NCI-H226 (cell line): Measurements from ENCODE around the gene ELFN2.
"Not testable (repeated sequence)": the region's sequence is repeated elsewhere in the genome, so short reads cannot be mapped to it uniquely, and the experiment has no call there.

Source experiments
- DNase-seq: peaks from one replicate; pipeline ENCODE4 v3.0.0-alpha.2; 2015

The ELFN2 gene

DNA sequence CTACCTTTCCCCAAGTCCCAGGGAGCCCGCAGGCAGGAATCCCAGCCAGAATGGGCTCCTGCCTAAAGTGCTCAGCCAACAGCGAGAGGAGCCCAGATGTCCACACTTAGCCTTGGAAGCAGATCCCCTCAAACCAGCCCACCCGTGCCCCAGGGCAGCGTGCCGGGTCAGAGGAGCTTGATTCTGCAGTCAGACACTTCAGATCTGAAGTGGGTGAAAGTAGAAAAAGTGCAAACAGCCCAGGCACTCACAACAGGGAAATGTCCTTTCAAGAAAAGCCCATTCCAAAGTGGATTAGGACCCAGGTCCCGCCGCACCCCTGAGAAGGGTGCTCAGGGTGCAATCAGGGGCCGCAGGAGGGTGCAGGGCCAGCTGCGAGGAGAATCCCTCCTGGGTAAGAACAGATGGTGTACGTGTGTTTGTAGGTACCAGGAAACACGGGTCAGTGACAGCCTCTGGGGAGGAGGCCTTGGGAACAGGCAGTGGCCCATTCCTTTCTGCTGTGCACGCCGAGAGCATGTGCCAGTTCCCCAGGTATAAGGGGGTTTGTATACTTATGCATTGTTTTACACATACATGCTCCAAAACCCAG, 17.7 kb downstream of the ELFN2 start:
- no peak for DNase-seq

DNA sequence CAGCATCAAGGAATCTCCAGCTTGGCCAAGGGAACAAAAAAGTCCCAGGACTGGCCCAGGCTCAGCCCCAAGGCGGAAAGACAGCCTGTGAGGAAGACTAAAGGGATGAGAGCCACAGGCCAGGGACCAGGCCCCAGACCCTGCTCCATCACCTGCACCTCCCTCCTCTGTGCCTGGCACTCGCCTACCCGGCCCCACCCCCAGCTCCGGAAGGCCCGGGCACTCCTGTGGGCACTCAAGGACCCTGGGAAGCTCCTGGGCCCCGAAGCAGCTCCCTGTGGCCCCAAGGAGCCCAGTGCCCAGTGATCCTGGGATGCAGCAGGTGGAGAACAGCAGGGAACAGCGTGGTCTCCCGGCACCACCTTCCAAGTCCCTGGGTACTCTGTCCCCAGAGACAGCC, 18.2 kb downstream of the ELFN2 start:
- DNase-seq, result no peak

DNA sequence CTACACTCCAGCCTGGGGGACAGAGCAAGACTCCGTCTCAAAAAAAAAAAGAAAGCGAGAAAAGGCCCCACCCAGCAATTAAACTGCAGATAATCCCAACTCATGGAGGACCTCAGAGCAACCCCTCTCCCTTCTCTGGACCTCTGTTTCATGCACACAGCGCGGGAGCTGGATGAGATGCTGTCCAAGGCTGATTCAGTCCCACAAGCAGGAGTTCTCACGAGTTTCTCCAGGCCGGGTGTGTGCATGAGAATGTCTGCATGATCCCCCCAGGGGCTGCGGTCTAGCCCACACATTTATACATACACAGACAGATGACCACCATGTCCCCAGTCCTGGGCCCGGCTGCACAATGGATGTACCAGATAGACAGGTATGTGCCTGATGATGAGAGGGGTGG, 19.4 kb downstream of the ELFN2 start:
- no peak for DNase-seq

DNA sequence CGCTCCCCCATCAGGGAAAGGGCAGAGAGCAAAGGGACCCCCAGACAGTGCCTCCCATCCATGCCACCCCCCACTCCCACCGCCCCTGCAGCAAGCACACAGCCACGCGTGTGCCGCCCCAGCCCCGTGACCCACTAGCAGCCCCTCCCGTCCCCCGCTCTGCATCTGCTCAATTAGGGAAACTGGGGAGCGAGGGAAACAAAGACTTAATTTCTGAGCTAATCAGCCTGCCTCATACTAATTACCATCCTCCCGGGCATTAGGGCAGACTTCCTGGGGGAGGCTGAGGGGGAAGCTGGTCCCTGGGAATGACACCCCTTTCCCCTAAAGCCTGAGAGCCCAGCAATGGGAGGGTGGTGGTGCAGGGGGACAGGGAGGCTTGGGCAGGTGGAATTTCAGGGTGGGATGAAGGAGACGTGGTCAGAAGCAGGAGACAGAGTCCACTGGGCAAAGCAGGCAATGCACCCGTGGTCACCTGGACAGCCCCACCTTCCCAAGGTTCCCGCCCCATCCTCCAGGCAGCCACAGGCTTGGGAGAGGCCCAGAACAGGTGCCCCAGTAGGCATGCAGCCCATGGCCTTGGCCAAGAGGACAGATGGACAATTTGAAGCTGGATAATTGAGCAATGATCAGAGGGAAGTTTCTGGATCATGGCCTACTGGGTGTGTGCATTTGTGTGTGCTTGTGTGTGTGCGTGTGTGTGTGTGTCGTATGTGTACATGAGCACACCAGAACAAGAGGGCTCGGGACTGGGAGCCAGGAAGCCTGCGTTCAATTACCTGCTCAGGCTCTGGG, 20.6 kb downstream of the ELFN2 start:
- no peak for DNase-seq

DNA sequence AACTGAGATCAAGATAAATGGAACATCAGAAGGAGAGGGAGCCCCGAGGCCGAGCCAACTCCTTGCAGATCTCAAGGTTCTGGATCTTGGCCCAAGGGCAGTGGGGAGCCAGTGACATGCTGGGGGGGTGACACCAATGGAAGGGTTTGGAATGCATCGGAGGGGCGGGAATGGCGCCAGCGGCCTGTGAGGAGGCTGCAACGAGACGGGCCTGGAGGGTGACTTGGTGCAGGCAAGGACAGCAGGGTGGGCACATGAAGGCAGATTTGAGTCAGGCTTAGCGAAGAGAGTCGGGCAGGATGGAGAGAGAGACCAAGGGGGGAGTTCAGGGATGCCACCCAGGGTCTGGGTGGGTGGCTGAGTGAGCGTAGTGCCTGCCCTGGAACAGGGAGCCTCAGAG, 23.2 kb downstream of the ELFN2 start:
- no peak for DNase-seq

DNA sequence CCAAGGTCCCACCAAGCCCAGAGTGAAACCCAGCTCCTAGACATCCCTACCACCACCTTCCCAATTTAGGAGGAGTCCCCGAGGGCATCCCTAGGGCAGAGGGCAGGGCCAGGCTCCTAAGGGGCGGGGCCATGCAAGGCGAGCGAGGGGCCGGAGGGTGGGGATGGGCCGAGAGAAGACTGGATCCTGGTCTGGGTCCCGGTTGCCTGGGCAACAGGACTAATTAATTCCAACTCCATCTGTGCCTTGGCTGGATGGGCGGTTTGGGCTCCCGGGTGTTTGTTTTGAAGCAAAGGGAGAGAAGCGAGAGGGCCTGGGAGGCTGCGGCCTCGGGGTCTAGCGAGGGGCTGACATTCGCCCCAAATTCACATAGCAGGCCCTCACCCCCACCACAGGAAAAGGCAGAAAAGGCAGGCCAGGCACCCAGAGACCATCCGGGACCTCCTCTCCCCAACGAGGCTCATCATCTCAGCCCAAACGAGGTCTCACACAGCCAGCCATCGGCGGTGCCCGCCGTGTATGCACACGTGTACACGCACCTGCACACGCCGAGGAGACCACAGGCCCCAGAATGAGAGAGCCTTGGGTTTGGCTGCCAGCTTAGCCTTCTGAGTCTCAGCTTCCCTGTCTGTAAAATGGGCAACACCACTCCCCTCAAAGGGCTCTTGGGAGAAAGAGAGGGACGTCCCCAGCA, 23.9 kb downstream of the ELFN2 start:
- DNase-seq, result no peak

DNA sequence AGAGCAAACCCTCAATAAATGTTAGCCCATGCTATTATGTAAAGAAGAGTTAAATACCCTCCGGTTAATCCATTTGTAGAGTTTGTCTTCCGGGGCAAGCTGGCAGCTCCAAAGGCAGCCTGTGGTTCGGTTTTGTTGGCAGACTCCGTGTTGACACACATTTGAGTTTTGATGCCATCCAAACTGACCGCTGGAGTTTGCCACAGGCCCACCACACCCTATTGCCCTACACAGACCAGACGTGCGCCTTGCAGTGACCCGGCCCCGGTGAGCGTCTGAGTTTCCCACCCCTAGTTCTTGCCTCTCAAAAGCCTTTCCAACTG, 25.1 kb downstream of the ELFN2 start:
- no peak for DNase-seq

DNA sequence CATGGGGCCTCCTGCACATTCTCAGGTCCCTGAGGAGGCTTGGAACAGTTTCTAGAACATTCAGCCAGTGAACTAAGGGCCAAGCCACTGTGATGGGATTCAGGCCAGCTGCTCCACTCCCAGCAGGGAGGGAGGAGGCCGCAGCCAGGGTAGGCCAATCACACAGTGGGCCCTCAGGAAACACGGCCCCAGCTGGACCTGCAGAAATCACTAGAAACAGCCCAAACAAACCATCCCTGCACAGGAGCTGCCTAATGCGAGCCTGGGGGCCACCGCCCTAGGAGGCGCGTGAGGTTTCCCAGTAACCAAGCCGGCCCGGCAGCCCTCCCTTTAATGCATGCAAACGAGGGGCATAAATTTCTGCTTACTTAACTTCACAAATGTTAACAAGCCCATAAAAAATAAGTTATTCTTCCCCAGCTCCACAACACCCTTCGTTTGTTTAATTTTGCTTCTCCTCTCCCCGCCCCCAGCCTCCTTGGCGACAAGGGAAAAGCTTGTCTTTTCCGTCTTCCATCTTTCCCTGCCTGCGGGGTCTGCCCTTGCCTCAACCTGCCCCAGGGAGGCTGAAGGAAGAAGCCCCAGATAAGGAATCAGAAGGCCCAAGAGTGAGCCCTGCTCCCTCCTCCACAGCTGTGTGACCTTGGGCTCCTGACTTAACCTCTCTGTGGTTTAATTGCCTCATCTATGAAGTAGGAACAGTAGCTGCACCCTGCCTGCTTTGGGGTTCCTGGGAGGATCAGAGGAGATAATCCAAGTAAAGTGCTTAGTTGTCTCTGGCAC, 25.7 kb downstream of the ELFN2 start:
- DNase-seq, result no peak

DNA sequence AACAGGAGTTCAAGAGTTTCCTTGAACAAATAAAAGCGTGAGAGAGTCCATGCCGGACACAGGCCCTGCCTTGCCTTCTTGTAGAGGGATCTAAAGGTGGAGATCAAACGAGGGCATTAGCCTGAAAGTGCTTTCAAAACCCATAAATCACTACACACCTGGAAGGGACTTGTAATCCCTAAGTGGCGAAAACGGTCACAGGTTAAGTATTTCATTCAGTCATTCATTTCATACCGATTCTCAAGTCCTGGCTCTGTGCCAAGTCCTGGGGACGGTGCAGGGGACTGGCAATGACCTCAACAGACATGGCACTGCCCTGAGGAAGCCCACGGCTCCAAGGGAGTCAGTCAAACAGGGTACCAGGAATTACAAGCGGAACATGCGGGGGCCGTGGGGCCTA, 26.6 kb downstream of the ELFN2 start:
- no peak for DNase-seq

DNA sequence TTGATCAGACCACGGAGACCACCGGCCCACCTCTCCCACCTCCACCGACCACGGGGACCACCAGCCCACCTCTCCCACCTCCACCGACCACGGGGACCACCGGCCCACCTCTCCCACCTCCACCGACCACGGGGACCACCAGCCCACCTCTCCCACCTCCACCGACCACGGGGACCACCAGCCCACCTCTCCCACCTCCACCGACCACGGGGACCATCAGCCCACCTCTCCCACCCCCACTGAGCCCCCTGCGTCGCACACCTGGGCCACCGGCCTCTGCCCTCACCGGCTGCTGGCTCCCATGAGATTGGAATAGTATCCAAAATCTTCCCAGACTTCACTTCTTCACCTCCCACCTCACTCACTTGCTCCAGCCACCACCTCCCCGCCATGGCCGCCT, 27.8 kb downstream of the ELFN2 start:
- not testable (repeated sequence) for DNase-seq

DNA sequence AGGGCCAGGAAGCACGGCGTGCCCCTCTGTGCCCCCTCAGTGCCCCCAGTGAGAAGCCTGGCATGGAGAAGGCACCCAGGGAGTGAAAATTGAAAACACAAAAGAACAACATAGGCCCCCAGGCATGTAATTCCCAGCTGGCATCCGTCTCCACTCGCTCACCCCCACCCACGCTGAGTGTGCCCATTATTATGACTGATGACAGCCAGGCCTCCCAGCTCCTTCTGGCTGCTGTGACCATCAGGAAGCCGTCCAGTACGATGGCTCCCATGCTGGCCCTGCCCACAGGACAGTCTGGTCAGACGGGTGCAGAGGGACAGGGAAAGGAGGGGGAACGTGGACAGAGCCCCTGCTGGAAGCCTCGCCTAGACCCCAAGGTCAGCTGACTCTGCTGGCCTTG, 30.1 kb downstream of the ELFN2 start:
- no peak for DNase-seq

DNA sequence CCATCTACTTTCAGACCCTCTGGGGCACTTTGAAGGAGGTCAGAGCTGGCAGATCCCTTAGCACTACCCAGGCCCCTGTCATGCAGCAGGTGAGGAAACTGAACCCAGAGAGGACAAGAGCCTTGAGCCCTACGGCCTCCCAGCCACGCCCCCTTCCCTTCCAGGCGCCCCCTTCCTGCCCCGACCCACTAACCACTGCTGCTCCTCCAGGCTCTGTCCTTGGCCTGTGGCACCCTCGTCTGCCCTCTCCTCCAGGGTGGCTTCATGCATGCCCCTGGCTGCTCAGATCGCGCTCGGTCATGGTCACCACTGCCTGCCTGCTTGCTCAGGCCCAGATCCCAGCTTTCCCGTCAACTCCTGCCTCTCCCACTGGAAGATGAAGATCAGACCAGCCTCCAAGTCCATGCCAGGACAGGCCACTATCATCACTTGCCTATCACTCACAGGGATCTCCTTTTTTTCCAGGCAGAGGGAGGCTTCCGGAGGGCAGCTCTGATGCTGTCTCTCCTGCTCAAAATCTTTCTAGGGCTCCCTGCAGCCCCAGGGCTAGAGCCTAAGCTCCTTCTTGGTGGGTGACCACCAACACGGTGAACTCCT, 30.7 kb downstream of the ELFN2 start:
- no peak for DNase-seq

DNA sequence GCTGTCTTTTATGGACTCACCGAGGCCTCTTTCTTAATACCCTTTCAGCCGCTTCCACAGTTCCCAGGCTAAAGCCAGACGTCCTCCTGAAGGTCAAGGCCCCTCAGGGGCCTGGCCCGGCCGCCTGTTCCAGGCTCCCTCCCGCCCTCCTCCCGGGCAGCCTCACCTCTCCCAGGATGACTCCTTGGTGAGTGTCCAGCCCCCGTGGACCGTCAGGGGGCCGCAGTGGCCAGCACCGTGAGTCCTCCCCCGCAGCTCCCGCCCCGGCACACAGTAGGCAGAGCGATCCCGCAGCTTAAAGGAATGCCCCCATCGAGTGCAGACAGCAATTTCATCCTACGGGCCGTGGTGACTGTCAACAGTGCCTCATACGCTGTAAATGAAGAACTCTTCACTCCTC, 32.9 kb downstream of the ELFN2 start:
- no peak for DNase-seq

DNA sequence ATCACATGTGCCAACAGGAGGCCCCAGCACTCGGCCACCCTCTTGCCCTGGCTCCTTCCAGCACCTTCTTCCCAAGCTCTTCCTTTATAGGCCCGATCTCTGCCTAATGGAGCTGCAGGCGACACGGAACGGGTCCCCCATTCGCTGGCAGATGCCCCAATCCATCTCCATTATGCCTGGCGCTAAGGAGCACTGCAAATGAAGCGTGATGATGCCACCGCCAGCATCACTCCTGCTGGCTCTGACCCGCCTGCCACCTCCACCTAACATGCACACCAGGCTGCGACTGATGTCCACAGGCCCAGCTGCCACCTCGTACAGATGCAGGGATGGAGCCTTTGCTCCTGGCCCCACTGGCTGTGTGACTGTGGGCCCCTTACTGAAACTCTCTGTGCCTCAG, 33.5 kb downstream of the ELFN2 start:
- DNase-seq, result no peak

DNA sequence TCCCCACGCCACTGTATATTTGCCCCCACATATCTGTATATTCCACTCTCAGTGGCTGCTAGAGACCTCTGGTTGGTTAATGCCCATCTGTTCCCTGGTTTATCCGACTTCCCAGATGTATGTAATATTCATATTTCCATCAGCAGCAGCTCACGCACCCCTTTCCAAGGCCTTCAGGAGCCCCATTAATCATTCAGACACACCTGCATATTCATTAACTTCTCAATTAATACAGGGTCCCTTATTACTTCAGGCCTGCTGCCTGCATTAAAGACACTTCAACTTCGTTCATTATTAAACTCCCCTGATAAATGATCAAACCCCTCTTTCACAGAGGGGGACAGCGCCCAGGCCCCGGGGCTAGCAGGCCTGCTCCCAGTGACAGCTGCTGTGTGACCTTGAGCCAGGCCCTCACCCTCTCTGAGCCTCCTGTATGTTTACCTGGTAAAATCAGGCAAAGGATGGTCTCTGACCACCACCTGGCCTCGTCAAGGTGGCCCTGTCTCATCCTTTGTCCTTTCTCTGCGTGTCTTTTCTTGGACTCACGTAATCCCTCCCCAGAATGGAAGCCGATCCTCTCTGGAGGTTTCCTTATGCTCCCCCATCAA, 34.5 kb downstream of the ELFN2 start:
- DNase-seq, result no peak

DNA sequence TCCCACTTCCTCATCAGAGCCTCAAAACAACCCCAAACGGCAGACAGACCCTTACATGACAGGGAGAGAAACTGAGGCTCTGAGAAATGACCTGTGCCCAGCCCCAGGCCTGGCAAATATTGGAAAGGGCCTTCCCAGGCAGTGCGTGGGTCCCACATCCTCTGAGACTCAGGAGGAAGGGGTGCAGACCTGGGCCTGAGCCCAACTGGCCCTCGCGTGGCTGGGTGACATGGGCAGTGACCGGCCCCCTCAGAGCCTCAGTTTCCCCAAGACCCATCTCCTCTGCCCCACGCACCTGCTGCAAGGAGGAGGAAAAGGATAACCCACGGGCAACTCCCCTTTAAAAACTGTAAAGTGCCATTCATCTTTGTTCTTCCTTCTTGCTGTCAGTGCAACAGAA, 35.6 kb downstream of the ELFN2 start:
- no peak for DNase-seq

DNA sequence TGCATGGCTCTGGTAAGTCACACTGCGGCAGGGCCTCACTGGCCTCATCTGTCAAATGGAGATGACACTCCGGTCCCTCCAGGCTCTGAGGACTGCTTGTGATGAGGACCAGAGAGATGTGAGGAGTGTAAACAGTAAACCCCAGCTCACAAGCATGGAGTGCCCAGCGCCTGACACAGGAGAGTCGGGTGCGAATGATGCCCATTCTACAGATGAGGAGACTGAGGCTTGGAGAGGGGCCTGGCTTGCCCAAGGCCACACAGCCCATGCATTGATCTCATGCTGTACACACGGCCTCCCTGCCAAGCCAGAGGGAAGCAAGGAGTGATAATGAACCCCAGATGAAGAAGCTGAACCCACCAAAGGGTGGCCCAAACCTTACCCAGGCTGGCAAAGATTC, 37.2 kb downstream of the ELFN2 start:
- no peak for DNase-seq

DNA sequence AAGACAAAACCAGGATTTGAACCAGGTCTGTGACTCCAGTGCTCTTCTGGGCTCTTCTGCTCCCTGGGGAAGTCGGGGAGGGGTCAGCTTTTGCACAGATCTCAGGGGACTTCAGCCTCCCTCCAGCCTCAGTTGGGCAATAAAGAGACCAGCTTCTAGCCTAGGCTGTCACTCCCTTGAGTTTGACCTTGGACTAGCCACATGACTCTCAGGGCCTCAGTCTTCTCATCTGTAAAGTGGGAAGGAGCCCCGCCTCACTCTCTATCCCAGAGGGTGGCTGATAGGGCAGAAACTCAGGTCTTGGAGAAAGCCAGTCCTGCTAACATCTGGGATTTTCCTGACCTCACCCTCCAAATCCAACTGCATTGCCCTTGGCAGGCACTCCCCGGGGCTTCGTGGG, 38.7 kb downstream of the ELFN2 start:
- DNase-seq, result no peak

DNA sequence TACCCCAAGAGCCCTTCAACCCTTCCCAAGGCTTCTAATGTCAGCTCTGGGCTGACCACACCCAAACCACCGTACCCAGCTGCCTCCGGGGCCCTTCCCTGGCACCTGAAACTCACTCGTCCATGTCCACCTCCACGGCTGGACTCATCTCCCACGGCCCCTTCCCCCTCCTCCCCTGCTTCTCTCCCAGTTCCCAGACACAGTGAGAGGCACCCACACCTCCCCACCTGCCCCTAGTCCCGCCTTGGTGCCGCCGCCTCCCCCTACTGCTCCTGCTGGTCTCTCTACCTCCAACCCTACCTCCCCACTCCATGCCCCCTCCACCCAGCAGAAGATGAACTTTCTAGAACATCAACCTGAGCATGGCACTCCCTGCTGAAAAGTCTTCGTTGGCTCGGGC, 39.5 kb downstream of the ELFN2 start:
- DNase-seq, result no peak

DNA sequence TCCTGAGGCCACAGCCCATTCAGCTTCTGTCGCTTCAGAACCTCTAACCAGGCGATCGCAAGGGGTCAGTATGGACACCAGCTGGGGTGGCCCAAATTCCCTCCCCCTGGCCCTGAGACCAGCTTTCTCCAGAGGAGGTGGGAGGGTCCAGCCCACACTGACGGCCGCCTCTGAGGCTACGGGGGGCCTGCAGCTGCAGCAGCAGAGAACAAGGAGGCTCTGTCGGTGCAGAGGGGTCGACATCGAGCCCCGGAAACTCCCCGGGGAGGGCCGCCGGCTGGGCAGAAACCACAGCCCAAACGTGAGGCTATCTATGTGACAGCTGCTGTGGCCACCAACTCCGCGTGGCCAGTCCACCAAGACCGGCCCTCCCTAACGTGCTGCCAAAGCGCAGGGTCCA, 40.8 kb downstream of the ELFN2 start:
- DNase-seq, result no peak

DNA sequence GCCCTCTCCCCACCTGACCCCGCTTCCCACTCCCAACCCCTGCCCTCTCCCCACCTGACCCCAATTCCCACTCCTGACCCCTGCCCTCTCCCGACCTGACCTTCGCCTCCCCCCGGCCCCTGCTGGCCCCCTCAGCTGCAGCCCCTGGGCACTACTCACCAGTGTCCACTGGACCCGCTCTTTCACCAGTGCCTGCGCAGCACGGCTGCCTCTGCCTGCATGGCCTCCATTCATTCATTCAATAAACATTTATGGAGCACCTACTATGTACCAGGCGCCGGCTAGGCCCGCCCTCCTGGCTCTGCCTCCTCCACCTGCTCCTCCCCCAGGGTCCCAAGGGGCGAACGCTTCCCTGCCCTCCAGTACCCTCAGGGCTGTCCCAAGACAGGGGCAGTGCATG, 42.6 kb downstream of the ELFN2 start:
- DNase-seq, result no peak

DNA sequence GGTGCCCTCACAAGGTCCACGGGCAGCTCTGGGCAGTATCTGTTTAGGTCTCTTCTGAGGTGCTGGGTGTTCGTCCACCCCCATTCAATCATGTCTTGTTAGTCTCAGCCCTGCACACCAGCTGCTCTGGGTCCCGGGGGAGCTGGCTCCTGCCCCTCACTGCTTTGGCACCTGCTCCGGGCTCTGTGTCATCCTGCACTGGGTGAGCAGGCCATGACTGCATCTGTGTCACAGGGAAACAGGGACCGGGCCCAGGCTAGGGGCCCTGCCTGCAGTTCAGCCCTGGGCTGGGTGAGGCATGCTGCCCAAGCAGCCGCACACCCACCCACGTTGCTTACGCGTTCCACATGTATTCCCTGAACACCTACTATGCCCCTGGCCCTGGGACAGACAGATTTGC, 43.9 kb downstream of the ELFN2 start:
- no peak for DNase-seq

DNA sequence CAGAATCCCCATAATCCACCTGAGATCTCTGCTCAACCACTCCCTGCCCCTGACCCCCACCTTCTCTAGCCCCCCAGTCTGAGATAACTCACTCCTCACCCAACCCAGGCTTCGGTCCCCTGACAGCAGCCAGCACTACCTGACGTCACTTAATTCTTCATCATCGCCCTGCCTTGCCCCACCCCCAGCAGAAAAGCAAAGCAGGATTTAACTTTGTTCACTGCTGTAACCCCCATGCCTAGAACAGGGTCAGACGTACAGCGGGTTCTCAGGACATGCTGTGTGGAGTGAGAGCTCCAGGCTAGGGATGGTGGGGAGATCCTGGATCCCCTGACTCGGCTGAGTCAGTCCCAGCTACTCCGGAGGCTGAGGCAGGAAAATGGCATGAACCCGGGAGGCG, 45.8 kb downstream of the ELFN2 start:
- no peak for DNase-seq
